Spleen (tissue), 11 donors: ENCODE measurements around the gene CUL7. TPM values are rescaled to one million over a fixed set of nuclear protein-coding genes. Genes with fewer than 3 reads are reported as not detected.

Source experiments
- DNase-seq: peaks from one replicate; pipeline ENCODE4 v3.0.0-alpha.2; 2020
- H3K27ac ChIP-seq, 8 donors: fragments of 200-600 bp; sonication (generic) in 7 of 8; 1 replicate in 4 of 8; 2 replicates in 4 of 8; pipeline versions ENCODE4 v1.5.0 to v1.8.0; 2016 to 2021; ENCODE audit warnings: inconsistent platforms in 4 of 8, mild to moderate bottlenecking in 4 of 8, moderate library complexity in 1 of 8
- H3K27me3 ChIP-seq, 7 donors: fragments of 200-600 bp; sonication (generic) in 6 of 7; replicated peaks in 1 of 7; 1 replicate in 4 of 7; 2 replicates in 3 of 7; pipeline versions ENCODE4 v1.5.0 to v1.8.0; 2016 to 2021; ENCODE audit warnings: inconsistent platforms in 3 of 7, mild to moderate bottlenecking in 1 of 7
- H3K36me3 ChIP-seq, 6 donors: fragments of 200-600 bp; sonication (generic) in 5 of 6; 1 replicate in 4 of 6; 2 replicates in 2 of 6; pipeline versions ENCODE4 v1.5.0 to v1.8.0; 2016 to 2021; ENCODE audit warnings: inconsistent platforms in 2 of 6
- H3K4me1 ChIP-seq, 6 donors: fragments of 200-600 bp; sonication (generic) in 5 of 6; 1 replicate in 3 of 6; 2 replicates in 3 of 6; pipeline versions ENCODE4 v1.5.0 to v1.8.0; 2016 to 2021; ENCODE audit warnings: inconsistent platforms in 3 of 6
- H3K4me3 ChIP-seq, 8 donors: fragments of 200-600 bp; sonication (generic) in 7 of 8; 1 replicate in 4 of 8; 2 replicates in 4 of 8; pipeline versions ENCODE4 v1.5.0 to v1.8.0; 2016 to 2021; ENCODE audit warnings: inconsistent platforms in 4 of 8, mild to moderate bottlenecking in 4 of 8, moderate library complexity in 2 of 8
- H3K9me3 ChIP-seq, 8 donors: fragments of 200-600 bp; sonication (generic) in 7 of 8; 1 replicate in 4 of 8; 2 replicates in 4 of 8; pipeline versions ENCODE4 v1.5.0 to v1.8.0; 2016 to 2021; ENCODE audit warnings: inconsistent platforms in 4 of 8
- CTCF ChIP-seq, 11 experiments: fragments of 200-600 bp in 7 of 11; fragments of 450-650 bp in 4 of 11; sonication (generic) in 4 of 11; IDR thresholded peaks in 8 of 11; conservative IDR thresholded peaks in 3 of 11; 1 replicate in 7 of 11; 2 replicates in 4 of 11; pipeline versions ENCODE4 v1.4.0 to v1.8.0; 2016 to 2021; ENCODE audit warnings: antibody characterized with exemption in 11 of 11, inconsistent platforms in 4 of 11, mild to moderate bottlenecking in 1 of 11
- POLR2A ChIP-seq, 3 donors: fragments of 450-650 bp; IDR thresholded peaks; one replicate each; pipeline ENCODE4 v1.5.1; 2017; ENCODE audit warnings: antibody characterized with exemption in 3 of 3, mild to moderate bottlenecking in 1 of 3
- POLR2AphosphoS5 ChIP-seq, 3 donors: sonication (generic); formaldehyde crosslinking; IDR thresholded peaks; one replicate each; pipeline ENCODE4 v1.5.1; 2017; ENCODE audit warnings: antibody characterized with exemption in 3 of 3
- whole genome bisulfite sequencing, 5 donors: extraction: QIAGEN DNeasy Blood & Tissue Kit in 3 of 5; methylation state at CpG; one replicate each; pipeline versions ENCODE4 v1.1.5 to v1.1.7; 2013 to 2018; 5-methylcytosine and 5-hydroxymethylcytosine counted together
- intact Hi-C: fragments of 100-400 bp; cut with DNase I; formaldehyde crosslinking; loops from one replicate; pipeline ENCODE4 v1.15.0; 2023; ENCODE audit warnings: low total_unique reads
- polyA plus RNA-seq, 3 donors: library from polyadenylated mRNA; stranded (reverse); fragments of 200-250 nt; gene quantifications; one replicate each; pipeline ENCODE4 v1.2.1, GENCODE V29; 2013
- total RNA-seq, 7 donors: library from RNA; depleted of rRNA in 3 of 7; stranded (reverse); fragments of >200 nt in 3 of 7; fragmentation: NEBNext Ultra II Directional in 4 of 7; extraction: Animal tissue kit (Norgen Biotek cat#: 25700) in 4 of 7; gene quantifications; one replicate each; pipeline versions ENCODE4 v1.1.0 to v1.2.1, GENCODE V29; 2016 to 2021
- donor health status: healthy with polysubstance abuse.
- donor health status: DM: no; HTN: no; CAD: no; lungs with moderate emphysema.
- donor health status: DM: no; HTN: no; CAD: no.
- donor health status: Bipolar disorder and iron deficiency.
- donor health status: healthy.
- donor health status: DM: no; HTN: no; CAD: no.
- donor health status: DM: yes; HTN: yes; CAD: no.

Gene CUL7
- total and polyA plus RNA-seq, 10 donors, result 3.6 to 23.1 (median 13.7) TPM

- no peak for TF ChIP-seq POLR2A (IDR thresholded peaks at IDR 0.05)
- TF ChIP-seq CTCF (IDR thresholded peaks at IDR 0.05 in 8 of 11, conservative IDR thresholded peaks at IDR 0.05 in 3 of 11), result no peak
- TF ChIP-seq POLR2AphosphoS5 (IDR thresholded peaks at IDR 0.05), result no peak
- no peaks in the 10 kb centered on the region for H3K27me3 ChIP-seq
- no peak for DNase-seq
- peak overlapping the region in 2 of 8 donors; percentile 89 to 90 for H3K4me3 ChIP-seq
- intact Hi-C loops, result no loop called here
- H3K9me3 ChIP-seq, result no peaks in the 10 kb centered on the region
- H3K4me1 ChIP-seq, result peaks cover 36 to 68% (median 45%) of the 10 kb centered on the region in 6 donors
- WGBS, 5 donors, result 82 to 91% (median 89%) methylated on average over 6 of the region's 6 CpGs
- H3K36me3 ChIP-seq, result peaks cover 0 to 68% (median 50%) of the 10 kb centered on the region in 6 donors
- H3K27ac ChIP-seq, result peak overlapping the region in 3 of 8 donors; percentile 83 to 91 (median 90)
These were observed 41.3 kb downstream of the CUL7 start for GRCh38 chr6:43012364-43012763.

- Histone ChIP-seq H3K4me1 (peaks cover 27 to 56% (median 34%) of the 10 kb centered on the region in 6 donors), H3K4me3 (no peak overlapping the region), H3K27me3 (no peaks in the 10 kb centered on the region), H3K9me3 (no peaks in the 10 kb centered on the region), H3K27ac (no peak overlapping the region), H3K36me3 (peaks cover 0 to 69% (median 55%) of the 10 kb centered on the region in 6 donors)
- intact Hi-C loops, result no loop called here
- TF ChIP-seq CTCF (IDR thresholded peaks at IDR 0.05 in 8 of 11, conservative IDR thresholded peaks at IDR 0.05 in 3 of 11) (no peak), POLR2AphosphoS5 (IDR thresholded peaks at IDR 0.05) (peak in 2 of 3 donors; percentile 9 to 18)
- 83 to 94% (median 91%) methylated on average over 4 to 6 of the region's 6 CpGs for WGBS, 5 donors
- DNase-seq, result no peak
These were observed 42.4 kb downstream of the CUL7 start for GRCh38 chr6:43011207-43011606.

GRCh38 chr6:43009124-43009523, 44.5 kb downstream of the CUL7 start:
- intact Hi-C loops, result no loop called here
- WGBS, 5 donors, result 72 to 86% (median 76%) methylated on average over 4 to 6 of the region's 6 CpGs

GRCh38 chr6:43007126-43007525, 46.5 kb downstream of the CUL7 start:
- intact Hi-C loops, result no loop called here
- Histone ChIP-seq H3K4me3 (no peak overlapping the region), H3K4me1 (peaks cover 0 to 21% (median 3%) of the 10 kb centered on the region in 6 donors), H3K36me3 (peaks cover 0 to 92% (median 56%) of the 10 kb centered on the region in 6 donors), H3K27me3 (no peaks in the 10 kb centered on the region), H3K27ac (no peak overlapping the region), H3K9me3 (no peaks in the 10 kb centered on the region)
- no peak for DNase-seq
- TF ChIP-seq POLR2AphosphoS5 (IDR thresholded peaks at IDR 0.05), result peak in 2 of 3 donors; percentile 1 to 15
- TF ChIP-seq POLR2A (IDR thresholded peaks at IDR 0.05), result no peak
- no peak for TF ChIP-seq CTCF (IDR thresholded peaks at IDR 0.05 in 8 of 11, conservative IDR thresholded peaks at IDR 0.05 in 3 of 11)
- WGBS, 5 donors, result 93 to 95% (median 95%) methylated on average over 9 of the region's 9 CpGs

More at GRCh38 chr6:43009124-43009523, 44.5 kb downstream of the CUL7 start:
- Histone ChIP-seq H3K4me1 (peaks cover 12 to 36% (median 16%) of the 10 kb centered on the region in 6 donors), H3K36me3 (peaks cover 0 to 78% (median 58%) of the 10 kb centered on the region in 6 donors), H3K9me3 (no peaks in the 10 kb centered on the region), H3K27me3 (no peaks in the 10 kb centered on the region), H3K27ac (no peak overlapping the region), H3K4me3 (no peak overlapping the region)
- peak in 7 of 11 experiments; percentile 14 to 50 (median 33) for TF ChIP-seq CTCF (IDR thresholded peaks at IDR 0.05 in 8 of 11, conservative IDR thresholded peaks at IDR 0.05 in 3 of 11)
- no peak for TF ChIP-seq POLR2A (IDR thresholded peaks at IDR 0.05)
- TF ChIP-seq POLR2AphosphoS5 (IDR thresholded peaks at IDR 0.05), result no peak
- no peak for DNase-seq
